DOHH2 (cell line): Measurements from ENCODE around the gene KCNMA1.

Experiments used
- H3F3A ChIP-seq: fragments of 200-600 bp; sonication (generic), shearing (Covaris generic); 2 replicates; pipeline ENCODE4 v1.6.0; 2016; ENCODE audit warnings: antibody characterized with exemption, mild to moderate bottlenecking; ENCODE audit not compliant: control insufficient read depth, insufficient read depth
- H3K27ac ChIP-seq: fragments of 200-600 bp; sonication (generic); 2 replicates; pipeline ENCODE4 v1.5.1; 2014; ENCODE audit warnings: low read depth, mild to moderate bottlenecking, low read length, moderate library complexity
- H3K27me3 ChIP-seq: fragments of 200-600 bp; sonication (generic); 2 replicates; pipeline ENCODE4 v1.6.1; 2014; ENCODE audit warnings: mild to moderate bottlenecking, low read length, mixed read lengths; ENCODE audit not compliant: control insufficient read depth
- H3K36me3 ChIP-seq: fragments of 200-600 bp; sonication (generic); 2 replicates; pipeline ENCODE4 v1.6.1; 2014; ENCODE audit warnings: mild to moderate bottlenecking, low read length, moderate library complexity, mixed read lengths; ENCODE audit not compliant: control insufficient read depth
- H3K4me1 ChIP-seq: fragments of 200-600 bp; sonication (generic); 2 replicates; pipeline ENCODE4 v1.6.1; 2014; ENCODE audit warnings: mild to moderate bottlenecking, low read length, mixed read lengths; ENCODE audit not compliant: control insufficient read depth
- H3K4me2 ChIP-seq: fragments of 200-600 bp; sonication (generic); 2 replicates; pipeline ENCODE4 v1.6.0; 2014; ENCODE audit warnings: mild to moderate bottlenecking, low read length, moderate library complexity
- H3K4me3 ChIP-seq: fragments of 200-600 bp; sonication (generic); 2 replicates; pipeline ENCODE4 v1.5.1; 2014; ENCODE audit warnings: mild to moderate bottlenecking, low read length, mixed read lengths
- H3K79me2 ChIP-seq: fragments of 200-600 bp; sonication (generic); 2 replicates; pipeline ENCODE4 v1.6.1; 2014; ENCODE audit warnings: mild to moderate bottlenecking, low read length, mixed read lengths; ENCODE audit not compliant: control insufficient read depth
- H3K9me2 ChIP-seq: fragments of 200-600 bp; sonication (generic); replicated peaks from 2 replicates; pipeline ENCODE4 v1.6.1; 2014; ENCODE audit warnings: mild to moderate bottlenecking, low read length, mixed read lengths; ENCODE audit not compliant: control insufficient read depth
- H3K9me3 ChIP-seq: fragments of 200-600 bp; sonication (generic); 2 replicates; pipeline ENCODE4 v1.6.1; 2014; ENCODE audit warnings: antibody characterized with exemption, low read length, mixed read lengths; ENCODE audit not compliant: control insufficient read depth, insufficient read depth
- H4K20me1 ChIP-seq: fragments of 200-600 bp; sonication (generic); 2 replicates; pipeline ENCODE4 v1.6.0; 2014; ENCODE audit warnings: low read depth, mild to moderate bottlenecking, antibody characterized with exemption, low read length, moderate library complexity; ENCODE audit not compliant: control insufficient read depth, insufficient read depth
- EZH2phosphoT487 ChIP-seq: fragments of 200-600 bp; sonication (generic); IDR thresholded peaks from 2 replicates; pipeline ENCODE4 v1.6.1; 2017; ENCODE audit warnings: borderline replicate concordance, mild to moderate bottlenecking, antibody characterized with exemption, low read length, moderate library complexity, mixed read lengths
- TF ChIP-seq, protein P1 (sequence below): fragments of 200-600 bp; sonication (generic); IDR thresholded peaks from one replicate; pipeline ENCODE4 v1.5.1; 2014; ENCODE audit warnings: antibody characterized with exemption, mild to moderate bottlenecking, low read depth, low read length; ENCODE audit not compliant: poor library complexity, severe bottlenecking

KCNMA1 gene

DNA sequence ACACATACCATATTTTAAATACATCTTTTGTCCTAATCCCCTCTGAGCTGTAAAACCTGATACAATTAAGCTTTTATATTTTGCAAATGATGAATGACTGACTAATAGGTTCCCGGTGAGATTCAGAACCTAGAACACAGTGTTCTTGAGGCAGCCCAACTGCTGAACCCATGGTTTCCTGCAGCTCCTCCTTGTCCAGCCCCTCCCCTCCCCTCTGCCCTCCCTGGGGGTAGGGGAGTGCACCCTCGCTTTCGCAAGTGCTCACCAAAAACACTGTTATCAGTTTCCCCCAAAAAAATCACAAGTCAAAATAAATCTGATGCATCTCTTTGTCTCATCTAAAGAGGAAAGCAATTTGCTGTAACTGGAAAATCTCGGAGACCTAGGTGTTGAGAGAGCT lies 602.8 kb downstream of the KCNMA1 start:
- TF ChIP-seq, protein P1, sequence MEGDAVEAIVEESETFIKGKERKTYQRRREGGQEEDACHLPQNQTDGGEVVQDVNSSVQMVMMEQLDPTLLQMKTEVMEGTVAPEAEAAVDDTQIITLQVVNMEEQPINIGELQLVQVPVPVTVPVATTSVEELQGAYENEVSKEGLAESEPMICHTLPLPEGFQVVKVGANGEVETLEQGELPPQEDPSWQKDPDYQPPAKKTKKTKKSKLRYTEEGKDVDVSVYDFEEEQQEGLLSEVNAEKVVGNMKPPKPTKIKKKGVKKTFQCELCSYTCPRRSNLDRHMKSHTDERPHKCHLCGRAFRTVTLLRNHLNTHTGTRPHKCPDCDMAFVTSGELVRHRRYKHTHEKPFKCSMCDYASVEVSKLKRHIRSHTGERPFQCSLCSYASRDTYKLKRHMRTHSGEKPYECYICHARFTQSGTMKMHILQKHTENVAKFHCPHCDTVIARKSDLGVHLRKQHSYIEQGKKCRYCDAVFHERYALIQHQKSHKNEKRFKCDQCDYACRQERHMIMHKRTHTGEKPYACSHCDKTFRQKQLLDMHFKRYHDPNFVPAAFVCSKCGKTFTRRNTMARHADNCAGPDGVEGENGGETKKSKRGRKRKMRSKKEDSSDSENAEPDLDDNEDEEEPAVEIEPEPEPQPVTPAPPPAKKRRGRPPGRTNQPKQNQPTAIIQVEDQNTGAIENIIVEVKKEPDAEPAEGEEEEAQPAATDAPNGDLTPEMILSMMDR = no peak
- no peak for TF ChIP-seq EZH2phosphoT487
- H3K36me3 ChIP-seq = no peaks in the 10 kb centered on the region
- H3K4me2 ChIP-seq = no peak overlapping the region
- no peaks in the 10 kb centered on the region for H3K9me2 ChIP-seq
- H3K9me3 ChIP-seq = no peaks in the 10 kb centered on the region
- no peaks in the 10 kb centered on the region for H3K27me3 ChIP-seq
- no peaks in the 10 kb centered on the region for H3K79me2 ChIP-seq
- no peaks in the 10 kb centered on the region for H4K20me1 ChIP-seq
- no peaks in the 10 kb centered on the region for H3K4me1 ChIP-seq
- H3F3A ChIP-seq = no peaks in the 10 kb centered on the region
- H3K4me3 ChIP-seq = no peak overlapping the region
- no peak overlapping the region for H3K27ac ChIP-seq

DNA sequence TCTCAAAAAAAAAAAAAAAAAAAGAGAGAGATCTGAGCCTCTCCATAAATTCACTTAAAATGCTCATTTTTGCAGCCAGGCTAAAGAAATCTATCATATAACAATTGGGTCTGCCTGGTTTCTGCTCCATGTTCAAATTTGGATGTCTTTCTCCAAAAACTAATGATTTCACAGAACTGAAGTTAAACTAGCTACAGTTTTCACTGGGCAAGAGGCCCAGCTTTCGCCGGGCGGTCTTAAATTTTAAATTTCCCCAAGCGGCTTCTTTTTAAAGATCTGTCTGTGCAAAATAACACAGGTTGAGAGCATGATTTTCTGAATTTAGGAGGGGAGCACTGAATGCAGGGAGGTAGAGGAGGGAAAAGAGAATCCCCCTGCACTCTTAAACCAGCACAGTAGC lies 603.4 kb downstream of the KCNMA1 start:
- H3K4me3 ChIP-seq = no peak overlapping the region
- TF ChIP-seq, protein P1 = no peak
- TF ChIP-seq EZH2phosphoT487 = no peak
- no peaks in the 10 kb centered on the region for H3F3A ChIP-seq
- H3K9me2 ChIP-seq = no peaks in the 10 kb centered on the region
- no peaks in the 10 kb centered on the region for H4K20me1 ChIP-seq
- no peaks in the 10 kb centered on the region for H3K79me2 ChIP-seq
- no peak overlapping the region for H3K27ac ChIP-seq
- no peaks in the 10 kb centered on the region for H3K36me3 ChIP-seq
- no peaks in the 10 kb centered on the region for H3K27me3 ChIP-seq
- no peaks in the 10 kb centered on the region for H3K9me3 ChIP-seq
- H3K4me1 ChIP-seq = no peaks in the 10 kb centered on the region
- no peak overlapping the region for H3K4me2 ChIP-seq

GRCh38 chr10:77032188-77032570 lies 605.4 kb downstream of the KCNMA1 start:
- Histone ChIP-seq H3K27ac (no peak overlapping the region), H3F3A (no peaks in the 10 kb centered on the region), H4K20me1 (no peaks in the 10 kb centered on the region), H3K9me3 (no peaks in the 10 kb centered on the region), H3K4me1 (no peaks in the 10 kb centered on the region), H3K27me3 (no peaks in the 10 kb centered on the region), H3K79me2 (no peaks in the 10 kb centered on the region), H3K4me2 (no peak overlapping the region), H3K9me2 (no peaks in the 10 kb centered on the region), H3K4me3 (no peak overlapping the region), H3K36me3 (no peaks in the 10 kb centered on the region)
- TF ChIP-seq, protein P1 = no peak
- TF ChIP-seq EZH2phosphoT487 = no peak
